SK-N-SH treated with all-trans-retinoic acid at 6 μM for 48 hours (cell line): ENCODE measurements around the gene CSNK1G3.

ENCODE experiments used
- ATAC-seq: fragments of 200-7000 bp; cut with Tn5 transposase; 3 replicates; pipeline ENCODE4 v1.9.1; 2020; ENCODE audit warnings: mild to moderate bottlenecking, moderate library complexity
- BACH2 ChIP-seq: fragments of 250-450 bp; sonication (Bioruptor Pico); IDR thresholded peaks from 2 replicates; pipeline ENCODE4 v1.9.0; 2021; ENCODE audit warnings: mild to moderate bottlenecking, borderline replicate concordance
- CSDC2 ChIP-seq: fragments of 250-450 bp; sonication (Bioruptor Pico); IDR thresholded peaks from 2 replicates; pipeline ENCODE4 v1.5.0; 2020; ENCODE audit warnings: mild to moderate bottlenecking, moderate library complexity
- ESRRG ChIP-seq: fragments of 250-450 bp; sonication (Bioruptor Pico); IDR thresholded peaks from 2 replicates; pipeline ENCODE4 v1.6.1; 2021; ENCODE audit warnings: mild to moderate bottlenecking
- GLIS3 ChIP-seq: fragments of 250-450 bp; sonication (Bioruptor Pico); IDR thresholded peaks from 2 replicates; pipeline ENCODE4 v1.5.0; 2020; ENCODE audit warnings: mild to moderate bottlenecking, moderate library complexity
- ISL1 ChIP-seq: fragments of 250-450 bp; sonication (Bioruptor Pico); IDR thresholded peaks from 2 replicates; pipeline ENCODE4 v2.1.2; 2022; ENCODE audit warnings: mild to moderate bottlenecking, moderate library complexity
- OSR1 ChIP-seq: fragments of 250-450 bp; sonication (Bioruptor Pico); IDR thresholded peaks from 2 replicates; pipeline ENCODE4 v1.8.0; 2022; ENCODE audit warnings: moderate library complexity, mild to moderate bottlenecking, inconsistent platforms
- PPARA ChIP-seq: fragments of 250-450 bp; sonication (Bioruptor Pico); IDR thresholded peaks from 2 replicates; pipeline ENCODE4 v1.5.0; 2020; ENCODE audit warnings: mild to moderate bottlenecking, borderline replicate concordance
- SNAI2 ChIP-seq: fragments of 250-450 bp; sonication (Bioruptor Pico); IDR thresholded peaks from 2 replicates; pipeline ENCODE4 v1.5.0; 2020; ENCODE audit warnings: mild to moderate bottlenecking, moderate library complexity
- TCF4 ChIP-seq: fragments of 250-450 bp; sonication (Bioruptor Pico); IDR thresholded peaks from 2 replicates; pipeline ENCODE4 v1.8.0; 2021; ENCODE audit warnings: mild to moderate bottlenecking, moderate library complexity, borderline replicate concordance
- TOX ChIP-seq: fragments of 250-450 bp; sonication (Bioruptor Pico); IDR thresholded peaks from 2 replicates; pipeline ENCODE4 v1.8.0; 2021; ENCODE audit warnings: mild to moderate bottlenecking, moderate library complexity, borderline replicate concordance
- ZC3H10 ChIP-seq: fragments of 250-450 bp; sonication (Bioruptor Pico); IDR thresholded peaks from 2 replicates; pipeline ENCODE4 v1.5.1; 2021; ENCODE audit warnings: mild to moderate bottlenecking, moderate library complexity
- ZFP3 ChIP-seq: fragments of 250-450 bp; sonication (Bioruptor Pico); IDR thresholded peaks from 2 replicates; pipeline ENCODE4 v1.5.0; 2020; ENCODE audit warnings: mild to moderate bottlenecking, moderate library complexity
- ZFP30 ChIP-seq: fragments of 450-650 bp; formaldehyde crosslinking; IDR thresholded peaks from 2 replicates; pipeline ENCODE4 v1.5.0; 2022; ENCODE audit warnings: mild to moderate bottlenecking, moderate library complexity
- ZNF565 ChIP-seq: fragments of 450-650 bp; formaldehyde crosslinking; conservative IDR thresholded peaks from 2 replicates; pipeline ENCODE4 v1.5.0; 2020; ENCODE audit warnings: low read depth, mild to moderate bottlenecking, moderate library complexity
- ZNF70 ChIP-seq: fragments of 450-650 bp; formaldehyde crosslinking; IDR thresholded peaks from 2 replicates; pipeline ENCODE4 v1.5.0; 2020; ENCODE audit warnings: mild to moderate bottlenecking, moderate library complexity
- ZNF8 ChIP-seq: fragments of 450-650 bp; formaldehyde crosslinking; IDR thresholded peaks from 2 replicates; pipeline ENCODE4 v1.5.0; 2020; ENCODE audit warnings: mild to moderate bottlenecking, moderate library complexity
- TF ChIP-seq, protein P1 (sequence below): fragments of 250-450 bp; sonication (Bioruptor Pico); IDR thresholded peaks from 2 replicates; pipeline ENCODE4 v1.5.1; 2020; ENCODE audit warnings: low read depth, mild to moderate bottlenecking, moderate library complexity
- TF ChIP-seq, protein P2 (sequence below): fragments of 250-450 bp; sonication (Bioruptor Pico); IDR thresholded peaks from 2 replicates; pipeline ENCODE4 v1.5.1; 2021; ENCODE audit warnings: mild to moderate bottlenecking, moderate library complexity
- TF ChIP-seq, protein P3 (sequence below): fragments of 250-450 bp; sonication (Bioruptor Pico); IDR thresholded peaks from 2 replicates; pipeline ENCODE4 v1.8.0; 2021; ENCODE audit warnings: low read depth, mild to moderate bottlenecking, moderate library complexity, borderline replicate concordance
- TF ChIP-seq, protein P4 (sequence below): fragments of 250-450 bp; sonication (Bioruptor Pico); IDR thresholded peaks from 2 replicates; pipeline ENCODE4 v1.5.0; 2020; ENCODE audit warnings: mild to moderate bottlenecking, moderate library complexity
- TF ChIP-seq, protein P5 (sequence below): fragments of 250-450 bp; sonication (Bioruptor Pico); IDR thresholded peaks from 2 replicates; pipeline ENCODE4 v1.8.0; 2020; ENCODE audit warnings: mild to moderate bottlenecking, moderate library complexity, borderline replicate concordance

The CSNK1G3 gene

DNA sequence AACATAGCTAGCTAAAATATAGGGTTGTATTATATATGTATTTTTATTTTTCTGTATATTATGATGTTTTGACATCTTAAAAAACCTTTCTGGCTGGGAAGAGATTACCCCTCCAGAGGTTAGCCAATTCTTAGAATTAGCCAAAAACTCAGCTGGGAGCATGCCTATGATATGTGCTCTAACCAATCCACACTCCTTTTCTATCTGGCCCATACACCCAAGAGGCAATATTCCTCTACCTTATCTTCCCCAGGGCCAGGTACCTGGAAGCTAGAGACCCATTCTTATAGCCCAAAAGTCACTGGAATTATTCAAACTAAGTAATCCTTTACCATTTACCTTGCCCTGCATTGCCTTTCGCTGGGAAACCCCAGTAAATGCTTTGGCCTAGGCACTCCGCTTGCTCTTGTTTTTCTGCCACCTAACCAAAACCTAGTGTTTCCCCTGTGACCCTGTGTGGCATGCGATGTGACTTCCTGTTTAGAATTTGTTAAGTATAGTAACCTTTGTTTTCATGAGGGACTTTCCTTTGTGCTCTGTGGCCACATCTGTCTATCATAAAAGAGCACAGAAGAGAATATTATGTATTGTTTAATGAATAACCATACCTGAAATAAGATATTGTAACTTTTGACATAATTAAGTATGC is 37.4 kb downstream of the CSNK1G3 start:
- no peak for ATAC-seq
- TF ChIP-seq CSDC2 (CRISPR knock-in tag) (no peak), TOX (no peak), ESRRG (CRISPR knock-in tag) (no peak), TCF4 (CRISPR knock-in tag) (no peak), SNAI2 (CRISPR knock-in tag) (no peak), OSR1 (CRISPR knock-in tag) (no peak), ZFP3 (CRISPR knock-in tag) (no peak), ZNF8 (no peak), ZNF565 (CRISPR knock-in tag) (no peak), ZC3H10 (CRISPR knock-in tag) (no peak), ZFP30 (CRISPR knock-in tag) (no peak), ZNF70 (CRISPR knock-in tag) (no peak), GLIS3 (CRISPR knock-in tag) (no peak)
- TF ChIP-seq, protein P1, sequence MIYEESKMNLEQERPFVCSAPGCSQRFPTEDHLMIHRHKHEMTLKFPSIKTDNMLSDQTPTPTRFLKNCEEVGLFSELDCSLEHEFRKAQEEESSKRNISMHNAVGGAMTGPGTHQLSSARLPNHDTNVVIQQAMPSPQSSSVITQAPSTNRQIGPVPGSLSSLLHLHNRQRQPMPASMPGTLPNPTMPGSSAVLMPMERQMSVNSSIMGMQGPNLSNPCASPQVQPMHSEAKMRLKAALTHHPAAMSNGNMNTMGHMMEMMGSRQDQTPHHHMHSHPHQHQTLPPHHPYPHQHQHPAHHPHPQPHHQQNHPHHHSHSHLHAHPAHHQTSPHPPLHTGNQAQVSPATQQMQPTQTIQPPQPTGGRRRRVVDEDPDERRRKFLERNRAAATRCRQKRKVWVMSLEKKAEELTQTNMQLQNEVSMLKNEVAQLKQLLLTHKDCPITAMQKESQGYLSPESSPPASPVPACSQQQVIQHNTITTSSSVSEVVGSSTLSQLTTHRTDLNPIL: no peak
- TF ChIP-seq, protein P2, sequence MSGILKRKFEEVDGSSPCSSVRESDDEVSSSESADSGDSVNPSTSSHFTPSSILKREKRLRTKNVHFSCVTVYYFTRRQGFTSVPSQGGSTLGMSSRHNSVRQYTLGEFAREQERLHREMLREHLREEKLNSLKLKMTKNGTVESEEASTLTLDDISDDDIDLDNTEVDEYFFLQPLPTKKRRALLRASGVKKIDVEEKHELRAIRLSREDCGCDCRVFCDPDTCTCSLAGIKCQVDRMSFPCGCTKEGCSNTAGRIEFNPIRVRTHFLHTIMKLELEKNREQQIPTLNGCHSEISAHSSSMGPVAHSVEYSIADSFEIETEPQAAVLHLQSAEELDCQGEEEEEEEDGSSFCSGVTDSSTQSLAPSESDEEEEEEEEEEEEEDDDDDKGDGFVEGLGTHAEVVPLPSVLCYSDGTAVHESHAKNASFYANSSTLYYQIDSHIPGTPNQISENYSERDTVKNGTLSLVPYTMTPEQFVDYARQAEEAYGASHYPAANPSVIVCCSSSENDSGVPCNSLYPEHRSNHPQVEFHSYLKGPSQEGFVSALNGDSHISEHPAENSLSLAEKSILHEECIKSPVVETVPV: no peak
- TF ChIP-seq, protein P3, sequence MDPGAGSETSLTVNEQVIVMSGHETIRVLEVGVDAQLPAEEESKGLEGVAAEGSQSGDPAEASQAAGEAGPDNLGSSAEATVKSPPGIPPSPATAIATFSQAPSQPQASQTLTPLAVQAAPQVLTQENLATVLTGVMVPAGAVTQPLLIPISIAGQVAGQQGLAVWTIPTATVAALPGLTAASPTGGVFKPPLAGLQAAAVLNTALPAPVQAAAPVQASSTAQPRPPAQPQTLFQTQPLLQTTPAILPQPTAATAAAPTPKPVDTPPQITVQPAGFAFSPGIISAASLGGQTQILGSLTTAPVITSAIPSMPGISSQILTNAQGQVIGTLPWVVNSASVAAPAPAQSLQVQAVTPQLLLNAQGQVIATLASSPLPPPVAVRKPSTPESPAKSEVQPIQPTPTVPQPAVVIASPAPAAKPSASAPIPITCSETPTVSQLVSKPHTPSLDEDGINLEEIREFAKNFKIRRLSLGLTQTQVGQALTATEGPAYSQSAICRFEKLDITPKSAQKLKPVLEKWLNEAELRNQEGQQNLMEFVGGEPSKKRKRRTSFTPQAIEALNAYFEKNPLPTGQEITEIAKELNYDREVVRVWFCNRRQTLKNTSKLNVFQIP: no peak
- TF ChIP-seq, protein P4, sequence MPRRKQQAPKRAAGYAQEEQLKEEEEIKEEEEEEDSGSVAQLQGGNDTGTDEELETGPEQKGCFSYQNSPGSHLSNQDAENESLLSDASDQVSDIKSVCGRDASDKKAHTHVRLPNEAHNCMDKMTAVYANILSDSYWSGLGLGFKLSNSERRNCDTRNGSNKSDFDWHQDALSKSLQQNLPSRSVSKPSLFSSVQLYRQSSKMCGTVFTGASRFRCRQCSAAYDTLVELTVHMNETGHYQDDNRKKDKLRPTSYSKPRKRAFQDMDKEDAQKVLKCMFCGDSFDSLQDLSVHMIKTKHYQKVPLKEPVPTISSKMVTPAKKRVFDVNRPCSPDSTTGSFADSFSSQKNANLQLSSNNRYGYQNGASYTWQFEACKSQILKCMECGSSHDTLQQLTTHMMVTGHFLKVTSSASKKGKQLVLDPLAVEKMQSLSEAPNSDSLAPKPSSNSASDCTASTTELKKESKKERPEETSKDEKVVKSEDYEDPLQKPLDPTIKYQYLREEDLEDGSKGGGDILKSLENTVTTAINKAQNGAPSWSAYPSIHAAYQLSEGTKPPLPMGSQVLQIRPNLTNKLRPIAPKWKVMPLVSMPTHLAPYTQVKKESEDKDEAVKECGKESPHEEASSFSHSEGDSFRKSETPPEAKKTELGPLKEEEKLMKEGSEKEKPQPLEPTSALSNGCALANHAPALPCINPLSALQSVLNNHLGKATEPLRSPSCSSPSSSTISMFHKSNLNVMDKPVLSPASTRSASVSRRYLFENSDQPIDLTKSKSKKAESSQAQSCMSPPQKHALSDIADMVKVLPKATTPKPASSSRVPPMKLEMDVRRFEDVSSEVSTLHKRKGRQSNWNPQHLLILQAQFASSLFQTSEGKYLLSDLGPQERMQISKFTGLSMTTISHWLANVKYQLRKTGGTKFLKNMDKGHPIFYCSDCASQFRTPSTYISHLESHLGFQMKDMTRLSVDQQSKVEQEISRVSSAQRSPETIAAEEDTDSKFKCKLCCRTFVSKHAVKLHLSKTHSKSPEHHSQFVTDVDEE (CRISPR knock-in tag): no peak

DNA sequence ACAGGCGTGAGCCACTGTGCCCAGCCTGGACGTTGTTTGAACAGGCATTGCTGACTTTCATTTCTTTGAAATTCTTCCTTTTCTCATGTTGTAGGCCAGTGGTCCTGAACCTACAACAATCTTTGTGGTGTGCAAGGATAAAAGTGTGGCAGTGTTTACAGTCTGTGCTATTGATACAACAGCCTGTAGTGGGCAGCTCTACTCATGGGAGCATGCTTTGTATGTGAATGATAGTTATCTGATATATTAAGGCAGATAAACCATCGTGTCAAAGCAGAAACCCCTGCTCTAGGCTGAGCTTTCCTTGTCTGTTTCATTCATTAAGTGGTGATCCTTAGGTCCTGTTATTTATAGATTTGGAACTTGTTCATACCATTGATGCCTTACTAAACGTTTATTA is 42.6 kb downstream of the CSNK1G3 start:
- ATAC-seq: no peak; the same call in 1 of the 3 replicates
- TF ChIP-seq PPARA (CRISPR knock-in tag) (no peak), ESRRG (CRISPR knock-in tag) (no peak), TOX (no peak), GLIS3 (CRISPR knock-in tag) (no peak), ZFP3 (CRISPR knock-in tag) (no peak), SNAI2 (CRISPR knock-in tag) (no peak), OSR1 (CRISPR knock-in tag) (no peak), BACH2 (CRISPR knock-in tag) (no peak), ZNF70 (CRISPR knock-in tag) (no peak), ZFP30 (CRISPR knock-in tag) (no peak), ZC3H10 (CRISPR knock-in tag) (no peak), ISL1 (CRISPR knock-in tag) (no peak), ZNF565 (CRISPR knock-in tag) (no peak), TCF4 (CRISPR knock-in tag) (no peak)
- TF ChIP-seq, protein P5, sequence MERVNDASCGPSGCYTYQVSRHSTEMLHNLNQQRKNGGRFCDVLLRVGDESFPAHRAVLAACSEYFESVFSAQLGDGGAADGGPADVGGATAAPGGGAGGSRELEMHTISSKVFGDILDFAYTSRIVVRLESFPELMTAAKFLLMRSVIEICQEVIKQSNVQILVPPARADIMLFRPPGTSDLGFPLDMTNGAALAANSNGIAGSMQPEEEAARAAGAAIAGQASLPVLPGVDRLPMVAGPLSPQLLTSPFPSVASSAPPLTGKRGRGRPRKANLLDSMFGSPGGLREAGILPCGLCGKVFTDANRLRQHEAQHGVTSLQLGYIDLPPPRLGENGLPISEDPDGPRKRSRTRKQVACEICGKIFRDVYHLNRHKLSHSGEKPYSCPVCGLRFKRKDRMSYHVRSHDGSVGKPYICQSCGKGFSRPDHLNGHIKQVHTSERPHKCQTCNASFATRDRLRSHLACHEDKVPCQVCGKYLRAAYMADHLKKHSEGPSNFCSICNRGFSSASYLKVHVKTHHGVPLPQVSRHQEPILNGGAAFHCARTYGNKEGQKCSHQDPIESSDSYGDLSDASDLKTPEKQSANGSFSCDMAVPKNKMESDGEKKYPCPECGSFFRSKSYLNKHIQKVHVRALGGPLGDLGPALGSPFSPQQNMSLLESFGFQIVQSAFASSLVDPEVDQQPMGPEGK: no peak
- TF ChIP-seq, protein P2: no peak
- TF ChIP-seq, protein P4 (CRISPR knock-in tag): no peak
- TF ChIP-seq, protein P1: no peak
- TF ChIP-seq, protein P3: no peak
